Gastroesophageal sphincter (tissue), 3 donors: ENCODE data around the gene ADM2.

Experiments used
- CTCF ChIP-seq, 4 experiments: fragments of 200-600 bp in 2 of 4; fragments of 450-650 bp in 2 of 4; sonication (generic) in 1 of 4; IDR thresholded peaks; one replicate each; pipeline ENCODE4 v1.5.1; 2017 to 2019; ENCODE audit warnings: antibody characterized with exemption in 4 of 4, mild to moderate bottlenecking in 2 of 4, moderate library complexity in 2 of 4
- EP300 ChIP-seq: sonication (generic); formaldehyde crosslinking; IDR thresholded peaks from one replicate; pipeline ENCODE4 v1.6.1; 2017; ENCODE audit warnings: antibody characterized with exemption, mild to moderate bottlenecking
- POLR2A ChIP-seq, 2 donors: fragments of 450-650 bp; IDR thresholded peaks; one replicate each; pipeline ENCODE4 v1.6.1; 2017; ENCODE audit warnings: antibody characterized with exemption in 2 of 2, mild to moderate bottlenecking in 2 of 2, moderate library complexity in 1 of 2
- POLR2AphosphoS5 ChIP-seq: sonication (generic); formaldehyde crosslinking; IDR thresholded peaks from one replicate; pipeline ENCODE4 v1.6.1; 2017; ENCODE audit warnings: antibody characterized with exemption

- TF ChIP-seq CTCF (IDR thresholded peaks at IDR 0.05) (no peak), POLR2A (IDR thresholded peaks at IDR 0.05) (no peak), POLR2AphosphoS5 (no peak), EP300 (no peak)
These were observed 1.6 kb upstream of the ADM2 start for GRCh38 chr22:50479721-50480120.
